DND-41 (cell line): ENCODE results near the gene ITGB3BP.

Experiments used
- CTCF ChIP-seq: IDR thresholded peaks from 2 replicates; pipeline ENCODE4 v1.5.1; 2012; ENCODE audit warnings: borderline replicate concordance, low read length, moderate library complexity, mild to moderate bottlenecking; ENCODE audit not compliant: poor library complexity, severe bottlenecking; ENCODE audit errors: extremely low read depth
- EZH2 ChIP-seq: IDR thresholded peaks from 3 replicates; pipeline ENCODE4 v1.6.1; 2012; ENCODE audit warnings: borderline replicate concordance, low read depth, mild to moderate bottlenecking, moderate library complexity, low read length, inconsistent platforms; ENCODE audit not compliant: severe bottlenecking

DNA sequence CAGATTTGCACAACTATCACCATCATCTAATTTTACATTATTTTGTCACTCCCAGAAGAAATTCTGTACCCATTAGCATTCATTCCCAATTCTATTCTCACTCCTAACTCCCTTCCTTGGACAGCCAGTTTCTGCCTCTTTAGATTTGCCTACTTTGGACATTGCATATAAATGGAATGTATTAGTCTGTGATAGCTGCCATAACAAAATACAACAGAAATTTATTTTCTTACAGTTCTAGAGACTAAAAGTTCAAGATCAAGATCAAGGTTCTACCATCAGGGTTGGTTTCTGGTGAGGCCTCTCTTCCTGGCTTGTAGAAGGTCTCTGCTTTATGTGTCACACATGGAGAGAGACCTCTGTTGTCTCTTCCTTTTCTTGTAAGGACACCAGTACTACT is 93.7 kb downstream of the ITGB3BP start:
- TF ChIP-seq CTCF (no peak), EZH2 (no peak)
